NT2/D1 (cell line): ENCODE measurements around the gene PIGM.
"Not testable (repeated sequence)": the region's sequence is repeated elsewhere in the genome, so short reads cannot be mapped to it uniquely, and the experiment has no call there.

Source experiments
- DNase-seq: peaks from one replicate; pipeline ENCODE4 v3.0.0-alpha.2; 2011; ENCODE audit warnings: low read depth, low spot score
- H3K27me3 ChIP-seq: 2 replicates; pipeline ENCODE4 v1.6.0; 2011; ENCODE audit warnings: mild to moderate bottlenecking; ENCODE audit not compliant: insufficient read length, insufficient read depth
- H3K36me3 ChIP-seq: 2 replicates; pipeline ENCODE4 v1.6.1; 2011; ENCODE audit warnings: mild to moderate bottlenecking, low read length, mixed read lengths; ENCODE audit not compliant: insufficient read depth, insufficient read length
- H3K4me1 ChIP-seq: 2 replicates; pipeline ENCODE4 v1.5.1; 2011; ENCODE audit not compliant: insufficient read depth, insufficient read length
- H3K4me3 ChIP-seq: 2 replicates; pipeline ENCODE4 v1.5.1; 2011; ENCODE audit warnings: low read depth; ENCODE audit not compliant: insufficient read length
- H3K9ac ChIP-seq: 2 replicates; pipeline ENCODE4 v1.6.0; 2011; ENCODE audit warnings: low read depth; ENCODE audit not compliant: insufficient read length
- H3K9me3 ChIP-seq: 2 replicates; pipeline ENCODE4 v1.5.1; 2011; ENCODE audit warnings: mild to moderate bottlenecking, low read length; ENCODE audit not compliant: insufficient read depth
- SUZ12 ChIP-seq: IDR thresholded peaks from 2 replicates; pipeline ENCODE4 v1.6.1; 2011; ENCODE audit not compliant: insufficient read length, insufficient read depth; ENCODE audit errors: extremely low read depth
- YY1 ChIP-seq: IDR thresholded peaks from 2 replicates; pipeline ENCODE4 v1.6.1; 2011; ENCODE audit not compliant: insufficient read length, insufficient read depth
- ZNF274 ChIP-seq: IDR thresholded peaks from 2 replicates; pipeline ENCODE4 v1.6.1; 2011; ENCODE audit warnings: mild to moderate bottlenecking, low read depth, low read length

PIGM gene

DNA sequence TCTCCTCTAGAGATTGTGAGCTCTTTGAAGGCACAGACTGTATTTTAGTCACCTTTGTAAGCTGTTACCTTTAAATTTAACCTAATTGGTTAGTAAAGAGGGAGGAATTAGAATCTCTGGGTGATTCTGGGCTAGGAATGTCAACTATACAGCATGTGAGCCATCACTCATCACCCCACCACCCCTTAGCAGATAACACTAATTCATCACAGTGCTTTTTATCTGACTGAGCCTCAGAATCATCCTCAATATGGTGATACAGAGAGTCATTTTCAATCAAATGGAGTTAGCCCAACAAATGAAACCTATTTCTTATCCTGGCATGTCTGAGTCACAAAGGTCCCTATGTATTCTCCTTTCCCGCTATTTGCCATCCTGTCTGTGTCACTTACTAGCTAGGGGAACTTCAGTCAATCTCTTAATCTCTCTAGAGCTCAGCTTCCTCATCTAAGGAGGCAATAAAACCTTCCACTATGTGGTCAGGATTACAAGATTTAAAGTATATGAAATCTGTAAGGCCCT, 24.9 kb upstream of the PIGM start:
- TF ChIP-seq ZNF274, result no peak
- TF ChIP-seq YY1, result no peak
- TF ChIP-seq SUZ12, result no peak
- Histone ChIP-seq H3K9ac (no peak overlapping the region), H3K27me3 (peaks cover 14% of the 10 kb centered on the region), H3K9me3 (no peaks in the 10 kb centered on the region), H3K36me3 (no peaks in the 10 kb centered on the region), H3K4me3 (no peak overlapping the region), H3K4me1 (peaks cover 4% of the 10 kb centered on the region)
- no peak for DNase-seq

GRCh38 chr1:160053548-160054365, 22.0 kb upstream of the PIGM start:
- H3K4me1 ChIP-seq, result no peaks in the 10 kb centered on the region
- peaks cover 18% of the 10 kb centered on the region for H3K27me3 ChIP-seq
- no peak overlapping the region for H3K4me3 ChIP-seq
- no peak overlapping the region for H3K9ac ChIP-seq
- no peaks in the 10 kb centered on the region for H3K36me3 ChIP-seq
- H3K9me3 ChIP-seq, result no peaks in the 10 kb centered on the region
- TF ChIP-seq YY1 (no peak), ZNF274 (no peak), SUZ12 (no peak)
- no peak for DNase-seq

DNA sequence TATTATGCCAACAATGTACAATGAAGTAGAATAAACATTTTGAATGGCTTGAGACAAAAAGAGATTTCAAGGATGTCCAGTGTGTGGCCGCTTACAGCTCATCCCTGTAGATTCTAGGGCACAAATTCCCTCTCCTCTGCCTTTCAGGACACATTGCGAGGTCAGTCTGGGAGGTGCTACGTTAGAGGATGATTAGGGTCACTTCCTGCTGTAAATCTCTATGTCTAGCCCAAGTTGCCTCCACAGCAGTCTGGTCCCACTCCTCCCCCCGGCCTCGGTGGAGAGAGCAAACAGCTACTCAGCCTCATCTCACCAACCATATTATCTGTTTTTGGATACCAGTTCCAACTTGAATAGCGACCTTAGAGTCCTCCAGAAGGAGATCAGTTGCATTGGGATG, 21.1 kb upstream of the PIGM start:
- H3K27me3 ChIP-seq, result peaks cover 18% of the 10 kb centered on the region

GRCh38 chr1:160050619-160051018, 18.8 kb upstream of the PIGM start:
- no peaks in the 10 kb centered on the region for H3K9me3 ChIP-seq
- no peak overlapping the region for H3K9ac ChIP-seq
- no peak for DNase-seq
- no peak overlapping the region for H3K4me3 ChIP-seq
- no peaks in the 10 kb centered on the region for H3K36me3 ChIP-seq
- peaks cover 7% of the 10 kb centered on the region for H3K4me1 ChIP-seq
- TF ChIP-seq SUZ12 (no peak), YY1 (no peak), ZNF274 (no peak)
- H3K27me3 ChIP-seq, result peaks cover 23% of the 10 kb centered on the region

More for the DNA sequence above, 21.1 kb upstream of the PIGM start:
- no peaks in the 10 kb centered on the region for H3K36me3 ChIP-seq
- H3K4me3 ChIP-seq, result no peak overlapping the region
- TF ChIP-seq SUZ12, result no peak
- TF ChIP-seq ZNF274, result no peak
- no peak for TF ChIP-seq YY1
- no peak overlapping the region for H3K9ac ChIP-seq
- DNase-seq, result no peak
- no peaks in the 10 kb centered on the region for H3K4me1 ChIP-seq
- no peaks in the 10 kb centered on the region for H3K9me3 ChIP-seq

DNA sequence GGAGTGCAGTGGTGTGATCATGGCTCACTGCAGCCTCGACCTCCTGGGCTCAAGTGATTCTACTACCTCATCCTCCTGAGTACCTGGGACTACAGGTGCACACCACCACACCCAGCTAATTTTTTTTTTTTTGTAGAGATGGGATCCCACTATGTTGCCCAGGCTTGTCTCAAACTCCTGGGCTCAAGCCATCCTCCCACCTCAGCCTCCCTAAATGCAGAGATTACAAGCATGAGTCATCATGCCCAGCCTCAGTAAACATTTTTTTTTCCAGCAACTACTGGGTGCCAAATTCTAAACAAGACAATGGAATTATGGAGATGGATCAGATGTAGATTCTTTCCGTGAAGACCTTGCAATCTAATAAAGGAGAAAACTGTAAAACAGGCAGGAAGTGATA, 18.4 kb upstream of the PIGM start:
- not testable (repeated sequence) for DNase-seq
- H3K27me3 ChIP-seq, result peaks cover 26% of the 10 kb centered on the region

DNA sequence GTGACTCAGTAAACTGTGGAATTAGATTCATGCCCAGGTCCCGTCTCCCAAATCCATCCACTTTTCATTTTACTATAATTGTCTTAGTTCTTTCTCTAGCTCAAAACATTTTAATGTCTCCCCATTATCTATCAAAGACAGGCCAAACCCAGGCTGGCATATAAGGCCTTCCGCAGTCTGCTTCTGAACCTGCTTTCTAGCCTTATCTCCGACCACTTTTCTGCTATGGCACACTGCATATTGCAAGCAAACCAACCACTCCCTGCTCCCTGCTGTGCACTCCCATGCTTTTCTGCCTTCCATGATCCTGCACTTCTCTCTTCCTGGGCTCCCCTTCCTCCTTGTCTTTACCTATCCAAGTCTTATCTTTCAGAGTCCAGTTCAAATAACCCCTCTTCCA, 17.3 kb upstream of the PIGM start:
- H3K4me1 ChIP-seq, result peaks cover 7% of the 10 kb centered on the region
- H3K4me3 ChIP-seq, result no peak overlapping the region
- no peak for DNase-seq
- H3K36me3 ChIP-seq, result no peaks in the 10 kb centered on the region
- peaks cover 30% of the 10 kb centered on the region for H3K27me3 ChIP-seq
- H3K9me3 ChIP-seq, result no peaks in the 10 kb centered on the region
- no peak overlapping the region for H3K9ac ChIP-seq
- TF ChIP-seq SUZ12, result no peak
- no peak for TF ChIP-seq ZNF274
- TF ChIP-seq YY1, result no peak

More for the DNA sequence above, 18.4 kb upstream of the PIGM start:
- H3K4me1 ChIP-seq, H3K9me3 ChIP-seq, H3K9ac ChIP-seq, H3K4me3 ChIP-seq, H3K36me3 ChIP-seq: not testable (repeated sequence)

DNA sequence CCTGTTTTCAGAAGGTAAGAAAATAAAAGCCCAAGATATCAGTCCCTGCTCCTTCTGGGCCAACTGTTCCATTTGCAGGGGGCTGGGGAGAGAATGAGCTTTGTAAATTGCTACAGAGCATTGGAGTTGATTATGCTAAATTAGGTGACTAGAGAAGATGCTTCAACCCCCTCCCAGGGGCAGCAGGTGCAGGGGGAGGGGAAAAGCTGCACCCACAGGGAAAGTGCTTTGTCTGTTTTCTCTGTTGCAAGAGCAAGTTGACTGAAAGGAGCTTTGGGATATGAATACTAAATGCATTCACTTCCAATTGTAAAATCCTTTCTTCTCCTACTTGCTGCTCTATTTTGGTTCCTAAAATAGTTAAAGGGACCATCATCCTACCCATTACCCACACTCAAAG, 16.5 kb upstream of the PIGM start:
- Histone ChIP-seq H3K9me3 (no peaks in the 10 kb centered on the region), H3K36me3 (no peaks in the 10 kb centered on the region), H3K4me3 (no peak overlapping the region), H3K27me3 (peaks cover 33% of the 10 kb centered on the region), H3K4me1 (peaks cover 7% of the 10 kb centered on the region), H3K9ac (no peak overlapping the region)
- DNase-seq, result no peak
- no peak for TF ChIP-seq ZNF274
- no peak for TF ChIP-seq YY1
- TF ChIP-seq SUZ12, result no peak
